ENCODE measurements around the gene IL7R.
A peak's percentile ranks its signal among the peaks of the same experiment; 100 is the strongest.

IL7R gene

GRCh38 chr5:35920890-35921289, 64.2 kb downstream of the IL7R start:
- DNase-seq: peak; percentile 53

- DNase-seq: no peak
These were observed 65.2 kb downstream of the IL7R start for GRCh38 chr5:35921930-35922329.

- DNase-seq: no peak
These were observed 65.8 kb downstream of the IL7R start for GRCh38 chr5:35922468-35922867.

- DNase-seq: peak; percentile 6
These were observed 67.6 kb downstream of the IL7R start for GRCh38 chr5:35924122-35924949.

- peak; percentile 61 for DNase-seq
These were observed 68.4 kb downstream of the IL7R start for GRCh38 chr5:35924950-35925722.

- DNase-seq: peak; percentile 73
These were observed 69.8 kb downstream of the IL7R start for GRCh38 chr5:35926389-35927051.

Measured in OCI-M1 (cell line).